GM21367 (cell line): ENCODE results near the gene POLE.

Experiments
- ATAC-seq: cut with Tn5 transposase; IDR thresholded peaks from one replicate; pipeline ENCODE4 v1.9.1; 2021; ENCODE audit not compliant: unreplicated experiment

POLE gene

GRCh38 chr12:132582582-132583410 is 104.3 kb downstream of the POLE start:
- no peak for ATAC-seq

- ATAC-seq: no peak
Observed at GRCh38 chr12:132582058-132582420, 105.1 kb downstream of the POLE start.

- ATAC-seq: no peak
Observed at GRCh38 chr12:132581348-132582057, 105.6 kb downstream of the POLE start.

GRCh38 chr12:132580701-132581292 is 106.3 kb downstream of the POLE start:
- no peak for ATAC-seq

- ATAC-seq: no peak
Observed at GRCh38 chr12:132579744-132580143, 107.4 kb downstream of the POLE start.

- ATAC-seq: no peak
Observed at GRCh38 chr12:132578826-132579225, 108.3 kb downstream of the POLE start.

GRCh38 chr12:132578118-132578517 is 109.0 kb downstream of the POLE start:
- no peak for ATAC-seq

- no peak for ATAC-seq
Observed at GRCh38 chr12:132577191-132577920, 109.8 kb downstream of the POLE start.

GRCh38 chr12:132576701-132577100 is 110.4 kb downstream of the POLE start:
- ATAC-seq: no peak

- ATAC-seq: no peak
Observed at GRCh38 chr12:132575661-132576060, 111.5 kb downstream of the POLE start.

GRCh38 chr12:132574271-132574996 is 112.7 kb downstream of the POLE start:
- ATAC-seq: no peak
